Fibroblast of skin of scalp (primary cell): ENCODE measurements around the gene ZBTB20.

Source experiments
- DNase-seq: peaks from one replicate; pipeline ENCODE4 v3.0.0-alpha.2; 2013

Gene ZBTB20

GRCh38 chr3:114361391-114361790 lies 785.7 kb downstream of the ZBTB20 start:
- no peak for DNase-seq

DNA sequence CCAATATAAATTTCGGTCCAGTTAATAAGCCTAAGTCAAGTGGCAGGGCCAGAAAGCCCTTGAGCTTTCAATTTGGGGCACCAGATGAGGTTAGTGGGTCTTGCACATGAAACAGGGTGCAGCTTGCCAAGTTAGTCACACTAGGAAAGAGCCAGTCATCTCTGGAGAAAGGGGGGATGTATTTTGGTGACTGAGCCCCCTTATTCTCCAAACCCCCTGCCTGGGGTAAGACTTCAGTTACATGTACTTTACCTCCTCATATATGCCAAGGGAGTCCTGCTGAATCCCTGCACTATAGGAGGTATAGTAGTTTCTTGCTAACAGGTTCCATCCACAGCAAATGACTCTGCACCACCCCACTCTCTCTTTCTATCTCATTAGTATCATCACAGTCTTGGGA lies 790.6 kb downstream of the ZBTB20 start:
- no peak for DNase-seq

DNA sequence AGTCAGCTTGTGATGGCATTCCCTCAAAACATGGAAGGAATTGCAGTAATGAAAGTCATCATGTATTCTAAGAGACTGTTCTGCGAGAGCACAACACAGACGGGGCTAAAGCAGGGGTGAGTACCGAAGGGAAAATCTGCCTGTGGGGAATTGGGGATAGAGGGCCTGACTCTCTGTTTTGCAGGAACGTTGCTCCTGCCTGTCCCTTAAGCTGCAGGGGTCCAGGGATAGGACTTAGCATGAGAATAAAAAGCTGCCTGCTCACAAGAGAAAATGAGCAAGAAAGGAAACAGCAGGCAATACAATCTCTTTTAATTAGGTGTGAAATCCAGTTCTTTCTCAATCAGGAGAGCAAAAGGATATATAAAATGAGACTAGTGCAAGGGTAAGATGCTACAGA lies 791.0 kb downstream of the ZBTB20 start:
- DNase-seq, result no peak

DNA sequence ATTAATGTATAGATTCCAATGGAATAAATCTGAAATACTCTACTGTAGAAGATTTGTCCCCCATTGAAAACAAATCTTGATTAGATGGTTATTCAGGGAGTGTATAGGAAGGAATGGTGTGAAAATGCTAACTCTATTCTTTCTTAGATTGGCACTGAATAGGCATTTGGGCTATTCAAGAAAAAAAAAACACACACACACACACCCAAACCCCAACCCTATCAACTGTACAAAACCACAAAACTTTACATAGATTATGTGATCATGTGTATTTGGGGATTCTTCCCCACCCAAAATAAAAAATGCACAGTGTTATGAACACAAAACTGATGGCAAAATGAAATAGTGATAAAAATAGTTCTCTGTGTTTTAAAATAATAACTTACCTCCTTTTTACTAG lies 791.4 kb downstream of the ZBTB20 start:
- DNase-seq, result no peak

DNA sequence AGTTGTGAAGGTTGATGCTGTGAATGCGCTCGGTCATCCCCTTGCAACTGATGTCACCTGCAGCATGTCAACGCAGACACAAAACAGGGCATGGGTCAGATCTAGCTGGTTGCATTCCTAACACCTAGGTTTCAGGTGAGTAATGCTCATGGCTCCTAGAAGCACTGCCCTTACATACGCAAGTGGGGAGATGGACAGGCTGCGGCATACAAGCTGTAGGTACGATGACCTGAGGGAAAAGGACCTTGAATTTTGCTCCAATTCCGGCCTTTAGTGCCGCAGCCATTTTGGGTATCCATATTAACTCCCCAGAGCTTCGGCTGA lies 795.3 kb downstream of the ZBTB20 start:
- DNase-seq, result no peak

DNA sequence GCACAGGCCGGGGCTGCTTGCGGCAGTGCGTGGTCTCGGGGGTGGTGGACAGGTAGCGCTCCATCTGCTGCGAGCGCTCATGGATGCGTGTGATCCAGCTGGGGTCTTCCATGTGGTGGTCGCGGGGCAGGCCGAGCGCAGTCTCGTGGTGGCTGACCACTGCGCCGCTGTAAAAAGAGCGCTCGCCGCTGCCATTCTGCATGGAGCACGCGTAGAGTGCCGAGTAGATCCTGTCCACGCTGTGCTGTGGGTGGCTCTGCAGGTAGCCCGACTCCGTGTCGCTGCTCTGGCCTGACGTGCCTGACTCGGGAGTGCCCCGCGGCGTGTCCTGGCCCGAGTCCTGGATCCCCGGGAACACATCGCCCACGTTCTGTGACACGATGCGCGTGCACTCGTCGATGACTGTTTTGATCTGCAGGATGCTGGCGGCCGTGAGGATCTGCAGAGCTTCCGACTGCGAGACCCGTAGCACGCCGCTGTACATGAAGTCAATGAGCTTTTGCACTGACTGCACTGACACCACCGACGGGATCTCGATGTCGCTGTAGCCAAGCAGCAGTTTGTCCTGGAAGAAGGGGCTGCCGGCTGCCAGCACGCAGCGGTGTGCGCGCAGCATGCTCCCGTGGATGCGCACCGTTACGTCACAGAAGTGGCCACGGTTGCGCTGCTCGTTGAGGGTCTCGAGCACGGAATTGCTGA lies 795.8 kb downstream of the ZBTB20 start:
- no peak for DNase-seq

DNA sequence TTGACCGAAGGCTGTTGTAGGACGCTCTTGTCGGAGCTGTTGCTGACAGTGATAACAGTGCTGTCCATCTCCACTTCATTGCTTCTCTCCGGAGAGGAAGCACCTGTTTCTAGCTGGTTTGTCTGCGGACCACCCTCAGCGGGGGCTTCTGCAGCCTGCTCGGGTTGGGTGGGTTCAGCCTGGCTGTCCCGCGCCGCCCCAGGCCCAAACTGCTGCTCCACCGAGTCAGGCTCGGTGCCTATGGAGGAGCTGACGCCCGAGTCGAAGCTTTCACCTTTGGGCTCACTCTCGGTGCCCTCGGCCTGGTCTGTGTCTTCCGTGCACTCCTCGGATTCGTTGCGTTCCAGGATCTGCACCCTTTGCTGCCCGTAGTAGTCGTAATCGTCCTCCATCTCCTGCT lies 796.4 kb downstream of the ZBTB20 start:
- DNase-seq, result no peak

DNA sequence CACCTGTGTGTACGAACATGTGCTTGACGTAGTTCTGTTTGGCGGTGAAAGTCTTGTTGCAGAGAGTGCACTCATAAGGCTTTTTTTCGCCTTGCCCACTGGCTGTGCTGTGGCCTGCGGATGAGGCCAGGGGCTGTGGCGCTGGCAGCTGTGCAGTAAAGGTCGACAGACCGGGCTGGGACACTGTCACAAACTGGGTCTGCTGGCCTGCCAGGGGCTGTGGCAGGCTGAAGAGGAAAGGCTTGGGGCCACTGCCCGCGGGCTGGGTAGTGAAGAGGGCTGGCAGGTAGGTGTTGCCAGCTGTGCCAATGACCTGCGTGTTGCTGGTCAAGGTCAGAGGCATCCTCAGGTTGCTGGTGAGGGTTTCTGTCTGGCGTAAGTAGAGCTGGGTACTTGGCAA lies 796.8 kb downstream of the ZBTB20 start:
- DNase-seq, result no peak

DNA sequence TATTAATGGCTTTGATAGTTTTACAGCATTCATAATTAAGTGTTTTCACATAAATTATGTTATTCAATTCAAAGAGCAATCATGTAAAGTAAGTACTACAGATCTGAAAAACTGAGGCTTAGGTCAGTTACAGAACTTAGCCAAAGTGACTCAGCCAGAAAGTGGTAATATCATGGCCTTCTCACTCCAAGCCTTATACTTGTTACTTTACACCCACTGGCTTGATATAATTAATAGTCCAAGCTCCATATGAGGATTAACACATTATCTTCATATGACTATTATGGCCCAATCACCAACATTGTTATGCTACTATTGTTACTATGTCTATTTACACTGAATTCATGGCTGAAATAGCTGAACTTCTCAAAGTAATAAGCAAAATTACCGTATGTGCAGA lies 802.6 kb downstream of the ZBTB20 start:
- no peak for DNase-seq

DNA sequence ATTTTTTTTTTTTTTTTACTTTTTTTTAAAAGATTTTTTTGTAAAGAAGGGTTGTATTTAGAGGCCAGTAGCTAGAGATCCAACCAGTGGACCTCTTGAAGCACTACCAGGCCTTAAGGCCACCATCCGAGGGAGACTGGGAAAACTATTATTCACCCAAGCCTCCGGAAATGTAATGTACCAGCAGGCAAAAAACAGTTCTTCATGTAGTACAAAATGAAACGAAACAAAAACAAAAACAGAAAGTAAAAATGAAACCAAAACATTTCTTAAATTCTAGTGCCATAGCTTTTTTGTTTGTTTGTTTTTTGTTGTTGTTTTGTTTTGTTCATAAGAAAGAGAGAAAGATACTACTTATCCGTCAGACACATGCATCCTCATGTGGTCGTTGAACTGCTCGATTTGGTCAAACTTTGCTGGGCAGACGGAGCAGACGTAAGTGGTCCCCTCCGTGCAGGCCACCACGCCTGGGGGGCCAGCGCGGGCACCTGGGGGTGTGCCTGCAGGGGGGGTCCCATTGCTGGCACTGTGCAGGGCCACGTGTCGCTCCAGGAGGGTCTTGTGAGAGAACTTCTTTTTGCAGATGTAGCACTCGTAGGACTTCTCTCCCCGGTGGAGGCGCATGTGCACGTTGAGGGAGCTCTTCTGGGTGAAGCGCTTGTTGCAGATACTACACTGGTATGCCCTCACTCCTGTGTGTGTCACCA lies 808.3 kb downstream of the ZBTB20 start:
- DNase-seq, result no peak

DNA sequence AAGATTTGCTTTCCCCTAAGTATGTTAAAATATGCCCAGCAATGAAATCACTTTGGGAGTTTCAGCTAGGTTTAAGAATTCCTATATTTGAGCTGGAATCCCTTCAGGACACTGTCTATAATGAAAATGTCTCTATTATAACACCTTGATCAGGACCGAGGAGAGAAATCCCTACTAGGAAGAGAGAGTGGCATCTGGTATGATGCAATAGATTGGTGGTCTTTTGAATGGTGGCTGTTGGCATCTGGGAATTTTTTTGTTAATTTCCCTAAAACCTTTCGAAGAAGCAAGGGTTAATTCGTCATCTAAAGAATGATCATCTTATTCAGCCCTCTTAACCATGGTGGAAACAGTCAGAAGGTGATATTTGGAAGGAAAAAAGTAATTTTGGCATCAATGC lies 810.2 kb downstream of the ZBTB20 start:
- DNase-seq, result no peak

DNA sequence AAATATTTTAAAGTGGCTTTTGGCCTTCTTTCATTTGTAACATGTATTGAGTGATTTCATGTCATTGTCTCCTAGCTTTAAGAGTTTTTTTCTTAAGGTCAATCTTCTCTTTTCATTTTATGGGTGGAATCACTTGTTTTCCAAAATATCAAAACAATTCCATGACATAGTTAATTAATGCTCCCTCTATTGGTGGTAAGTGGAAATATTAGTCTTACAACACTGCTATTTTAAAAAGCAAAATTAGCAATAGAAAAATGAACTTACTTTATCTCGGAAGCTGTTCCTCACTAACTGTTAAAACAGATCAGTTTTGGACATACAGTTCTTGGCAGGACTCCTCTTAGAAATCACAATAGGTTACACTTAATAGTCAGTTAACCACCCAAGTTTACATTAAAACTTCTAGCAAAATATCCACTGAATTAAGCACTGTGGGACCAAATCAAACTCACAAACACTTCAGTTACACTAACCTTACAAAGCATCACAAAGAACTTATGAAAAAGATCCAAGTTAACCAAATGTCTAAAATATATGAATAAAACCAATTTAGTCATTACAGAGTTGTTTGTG lies 810.9 kb downstream of the ZBTB20 start:
- DNase-seq, result no peak

- no peak for DNase-seq
Measured at GRCh38 chr3:114333923-114334240, 813.2 kb downstream of the ZBTB20 start.

DNA sequence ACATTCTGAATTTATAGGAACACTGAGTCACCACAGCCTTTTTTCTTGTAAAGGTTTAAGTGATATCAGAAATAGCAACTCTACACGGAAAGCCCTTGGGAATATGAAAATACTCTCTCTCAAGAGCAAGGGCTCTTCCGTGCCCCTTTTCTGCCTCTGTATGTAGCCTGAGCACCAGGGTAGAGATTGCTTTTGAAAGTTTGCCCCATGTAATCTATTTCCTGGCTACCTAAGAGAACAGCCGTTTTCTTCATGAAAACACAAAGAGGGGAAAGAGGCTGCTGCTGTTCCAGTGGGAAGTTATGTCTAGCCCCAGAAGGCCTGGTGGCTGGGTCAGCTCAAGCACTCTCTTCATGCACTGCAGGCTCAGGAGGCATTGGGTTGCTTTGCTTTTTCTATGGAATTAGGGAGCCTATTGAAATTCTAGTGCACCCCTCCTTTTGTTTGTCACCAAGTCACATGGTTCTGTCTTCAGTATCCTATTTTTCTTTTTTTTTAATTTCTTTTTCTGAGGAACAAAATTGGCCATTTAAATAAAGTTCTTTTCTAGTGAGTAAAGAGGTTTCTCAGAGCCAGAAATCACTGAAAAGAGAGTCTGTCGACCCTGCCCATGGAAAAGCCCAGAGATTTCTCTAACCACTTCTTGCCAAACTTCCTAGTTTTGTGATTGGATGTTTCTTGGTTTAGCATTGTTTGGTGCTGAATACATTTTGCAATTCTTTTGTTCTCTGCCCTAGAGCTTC lies 813.7 kb downstream of the ZBTB20 start:
- no peak for DNase-seq

DNA sequence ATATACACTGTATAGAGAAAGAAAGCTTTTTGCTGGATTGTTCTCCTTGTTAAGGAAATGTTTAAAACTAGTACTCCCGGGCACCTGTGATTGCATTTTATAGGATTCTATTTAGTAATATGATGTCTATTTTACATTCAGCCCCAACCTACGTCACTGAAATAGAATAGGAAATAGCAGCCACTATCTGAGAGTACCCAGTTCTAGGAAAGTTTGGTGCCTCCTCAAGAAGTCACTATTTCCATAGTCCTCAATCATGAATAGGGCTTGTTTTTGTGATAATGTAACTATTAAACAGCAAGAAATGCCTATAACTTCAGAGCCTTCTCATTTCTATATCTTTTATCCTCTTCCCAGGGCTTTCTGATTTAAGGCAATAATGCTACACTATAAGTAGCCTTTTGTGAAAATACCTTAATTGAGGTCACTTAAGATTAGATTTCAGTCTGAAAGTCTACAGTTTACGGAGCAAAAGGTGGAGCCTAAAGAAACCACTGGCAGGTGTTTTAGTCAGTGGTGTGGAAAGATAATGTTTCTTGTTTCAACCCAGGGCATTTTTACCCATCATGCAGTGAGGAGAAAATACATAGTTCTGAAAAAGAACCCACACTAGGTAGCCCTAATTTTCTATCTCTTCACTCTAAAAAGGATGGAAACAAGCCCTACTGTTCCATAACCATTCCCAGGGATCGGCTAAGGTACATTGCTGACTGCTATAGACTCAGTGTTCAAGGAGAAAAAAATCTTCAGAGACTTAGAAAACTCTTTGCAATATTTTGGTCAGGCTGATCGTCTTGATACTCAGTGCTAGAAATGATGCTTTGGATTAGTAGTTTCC lies 814.5 kb downstream of the ZBTB20 start:
- DNase-seq, result no peak

- no peak for DNase-seq
Measured at GRCh38 chr3:114331710-114332109, 815.4 kb downstream of the ZBTB20 start.

- no peak for DNase-seq
Measured at GRCh38 chr3:114331007-114331406, 816.1 kb downstream of the ZBTB20 start.

GRCh38 chr3:114329823-114330222 lies 817.3 kb downstream of the ZBTB20 start:
- no peak for DNase-seq

- no peak for DNase-seq
Measured at GRCh38 chr3:114328345-114328744, 818.7 kb downstream of the ZBTB20 start.

- no peak for DNase-seq
Measured at GRCh38 chr3:114327665-114328064, 819.4 kb downstream of the ZBTB20 start.

DNA sequence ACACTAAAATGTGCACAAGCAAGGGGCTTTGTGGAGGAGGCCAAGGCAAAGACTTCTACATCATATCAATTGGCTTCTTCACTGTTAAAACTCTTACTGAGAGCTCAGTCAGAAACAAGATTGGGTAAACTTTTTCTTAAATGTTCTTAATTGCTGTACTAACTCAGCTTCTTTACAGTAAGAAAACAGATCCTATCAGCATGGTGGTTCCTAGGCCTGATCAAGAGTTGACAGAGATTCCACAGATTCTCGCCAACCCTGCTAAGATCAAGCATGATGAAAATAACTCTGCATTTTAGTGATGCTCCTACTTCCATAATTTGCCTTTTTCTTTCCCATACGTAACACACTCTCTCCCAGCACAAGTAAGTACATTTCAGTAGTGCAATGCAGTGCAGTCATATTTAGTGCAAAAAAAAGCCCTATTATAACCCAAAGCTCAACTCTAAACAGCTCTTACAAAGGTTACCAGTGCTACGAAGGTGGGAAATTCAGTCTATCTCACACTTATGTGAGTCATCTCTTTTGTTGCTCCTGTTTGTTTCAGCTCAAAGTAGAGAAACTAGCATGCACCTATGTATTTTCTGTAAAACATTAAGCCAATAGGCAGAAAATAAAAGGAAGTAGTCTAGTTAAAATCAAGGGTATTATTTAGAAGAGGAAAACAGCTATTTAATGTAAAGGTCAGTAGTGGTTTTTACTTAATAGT lies 823.4 kb downstream of the ZBTB20 start:
- no peak for DNase-seq

DNA sequence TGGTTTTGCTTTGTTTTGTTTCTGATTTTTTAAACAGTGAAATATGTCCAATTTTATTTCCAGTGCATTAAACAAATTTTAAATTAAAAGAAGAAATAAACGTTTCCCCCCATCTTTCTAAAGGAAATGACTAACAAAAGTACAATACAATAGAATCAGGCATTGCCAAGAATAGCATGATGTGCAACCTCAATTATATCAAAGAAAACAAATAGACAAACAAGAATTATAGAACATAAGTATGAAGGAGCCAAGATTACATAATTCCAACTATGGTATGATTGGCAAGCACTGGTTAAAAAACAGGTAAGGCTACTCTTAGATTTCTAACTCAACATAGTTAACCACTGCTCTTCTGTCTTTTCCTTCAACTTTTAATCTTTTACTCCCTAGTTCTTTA lies 826.8 kb downstream of the ZBTB20 start:
- no peak for DNase-seq
